Upper lobe of left lung (tissue), 4 donors: ENCODE data around the gene SLC6A20.

Source experiments
- EP300 ChIP-seq, 4 donors: sonication (generic); formaldehyde crosslinking; IDR thresholded peaks; one replicate each; pipeline ENCODE4 v1.5.1; 2017; ENCODE audit warnings: antibody characterized with exemption in 4 of 4, control low read depth in 2 of 4
- POLR2A ChIP-seq, 4 donors: fragments of 450-650 bp; IDR thresholded peaks; one replicate each; pipeline ENCODE4 v1.5.1; 2016 to 2017; ENCODE audit warnings: antibody characterized with exemption in 4 of 4, mild to moderate bottlenecking in 2 of 4

- TF ChIP-seq EP300 (IDR thresholded peaks at IDR 0.05), result no peak
- no peak for TF ChIP-seq POLR2A (IDR thresholded peaks at IDR 0.05)
Observed at GRCh38 chr3:45771831-45772230, 24.5 kb downstream of the SLC6A20 start.
